NCI-H69 (cell line): ENCODE measurements around the gene TBR1.

Experiments
- DNase-seq: peaks from one replicate; lab custom pipeline; 2025; lab: John Stamatoyannopoulos, UW

Gene TBR1

DNA sequence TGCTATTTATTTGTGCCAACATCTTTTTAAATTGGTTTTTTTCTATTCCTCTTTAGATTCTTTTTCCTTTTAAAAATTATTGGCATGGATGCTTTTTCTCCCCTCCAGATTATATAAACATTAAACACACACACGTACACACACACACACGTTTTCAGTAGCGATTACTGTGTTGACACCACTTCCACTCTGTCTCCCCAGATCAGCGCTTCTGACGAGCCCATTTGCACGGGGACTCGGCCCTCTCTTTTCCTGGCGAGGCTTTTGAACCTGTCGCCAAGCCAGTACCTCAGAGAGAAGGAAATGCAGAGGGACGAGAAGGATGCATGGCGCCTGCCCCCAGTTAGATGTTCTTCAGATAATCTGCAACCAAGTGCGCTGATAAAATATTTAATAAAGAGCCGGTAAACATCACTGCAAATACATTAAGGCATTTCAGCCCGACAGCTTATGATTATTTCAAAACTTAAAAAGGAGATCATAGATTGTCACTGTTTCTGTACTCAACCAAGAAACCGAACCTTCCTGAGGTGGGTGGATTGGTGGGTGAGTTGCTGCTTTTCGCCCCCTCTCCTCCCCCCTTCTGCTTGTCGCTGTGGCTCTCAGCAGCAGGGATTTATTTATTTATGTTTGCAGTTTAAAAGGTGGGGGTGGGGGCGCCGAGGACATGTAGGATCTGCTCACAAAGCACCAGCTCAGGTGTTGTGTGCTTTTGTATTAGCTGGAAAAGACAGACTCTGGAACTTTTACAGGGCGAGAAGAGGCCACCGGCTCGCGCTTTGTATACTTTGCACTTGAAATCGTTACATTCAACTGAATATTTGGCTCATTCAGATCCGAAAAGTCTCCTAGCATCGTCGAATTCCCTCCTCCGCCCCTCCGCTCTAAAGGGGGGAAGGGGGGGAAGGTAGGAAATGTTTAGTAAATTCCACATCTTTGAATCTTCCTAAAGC is 787 bp upstream of the TBR1 start:
- DNase-seq: peak; percentile 63

DNA sequence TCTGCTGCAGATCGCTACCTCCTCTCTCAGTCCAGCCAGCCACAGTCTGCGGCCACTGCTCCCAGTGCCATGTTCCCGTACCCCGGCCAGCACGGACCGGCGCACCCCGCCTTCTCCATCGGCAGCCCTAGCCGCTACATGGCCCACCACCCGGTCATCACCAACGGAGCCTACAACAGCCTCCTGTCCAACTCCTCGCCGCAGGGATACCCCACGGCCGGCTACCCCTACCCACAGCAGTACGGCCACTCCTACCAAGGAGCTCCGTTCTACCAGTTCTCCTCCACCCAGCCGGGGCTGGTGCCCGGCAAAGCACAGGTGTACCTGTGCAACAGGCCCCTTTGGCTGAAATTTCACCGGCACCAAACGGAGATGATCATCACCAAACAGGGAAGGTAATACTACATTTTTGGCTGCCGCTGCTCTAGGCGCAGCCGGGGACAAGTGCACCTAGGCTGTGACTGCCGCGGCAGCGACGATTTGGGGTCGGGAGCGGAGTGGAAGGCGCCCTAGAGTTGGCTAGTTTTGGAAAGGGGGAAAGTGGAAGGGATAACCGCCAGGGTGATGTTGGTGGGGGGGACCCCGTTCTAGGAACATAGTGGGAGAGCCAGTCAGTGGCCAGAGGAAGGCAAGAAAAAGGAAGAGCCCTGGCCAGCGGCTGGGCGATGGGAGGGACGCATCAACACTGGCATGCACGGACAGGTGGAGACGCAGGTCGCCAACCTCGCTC is 776 bp downstream of the TBR1 start:
- no peak for DNase-seq

DNA sequence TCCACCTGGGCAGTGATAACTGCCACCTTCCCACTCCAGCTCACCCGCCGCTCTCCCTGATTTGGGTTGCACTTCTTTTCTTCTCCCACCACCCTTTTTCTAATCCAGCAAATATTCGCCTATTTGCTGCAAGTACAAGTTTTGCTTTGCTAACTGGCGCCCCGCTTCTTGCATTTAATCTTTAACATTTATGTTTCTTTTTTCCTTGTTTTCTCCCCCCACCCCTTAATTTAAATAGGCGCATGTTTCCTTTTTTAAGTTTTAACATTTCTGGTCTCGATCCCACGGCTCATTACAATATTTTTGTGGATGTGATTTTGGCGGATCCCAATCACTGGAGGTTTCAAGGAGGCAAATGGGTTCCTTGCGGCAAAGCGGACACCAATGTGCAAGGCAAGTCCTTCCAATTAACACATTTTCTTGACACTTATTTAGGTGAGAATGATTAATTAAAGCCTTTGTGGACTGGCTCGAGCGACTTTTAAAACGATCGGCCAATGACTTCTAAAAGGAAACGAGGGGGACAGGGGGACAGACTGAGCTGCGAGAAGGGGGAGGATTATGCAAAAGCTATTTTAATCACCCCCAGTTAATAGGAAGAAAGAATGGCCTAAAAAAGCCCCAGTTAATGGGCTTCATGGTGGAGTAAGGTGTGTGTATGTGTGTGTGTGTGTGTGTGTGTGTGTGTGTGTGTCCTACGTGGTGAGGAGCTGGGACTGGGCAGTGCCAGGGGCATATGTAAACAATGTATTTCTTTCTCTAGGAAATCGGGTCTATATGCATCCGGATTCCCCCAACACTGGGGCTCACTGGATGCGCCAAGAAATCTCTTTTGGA is 1.6 kb downstream of the TBR1 start:
- DNase-seq: no peak

DNA sequence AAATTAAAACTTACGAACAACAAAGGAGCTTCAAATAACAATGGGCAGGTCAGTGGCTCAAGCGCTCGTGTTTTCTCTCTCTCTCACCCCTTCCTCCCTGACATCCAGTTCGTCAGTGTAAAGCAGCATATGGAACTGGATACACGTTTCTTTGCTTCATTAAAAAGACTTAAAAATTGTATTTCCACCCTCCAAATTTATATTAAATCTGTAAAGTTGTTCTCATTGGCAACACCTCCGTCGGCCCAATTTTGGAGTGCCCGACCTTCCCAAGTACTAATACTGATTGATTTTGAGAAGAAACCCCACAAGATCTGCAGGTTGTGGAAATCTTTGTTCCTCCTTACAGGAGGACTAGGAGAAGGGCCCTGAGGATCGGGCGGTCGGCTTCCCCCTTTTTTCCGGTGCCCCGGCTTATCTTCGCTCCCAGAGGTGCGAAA is 2.2 kb downstream of the TBR1 start:
- no peak for DNase-seq

DNA sequence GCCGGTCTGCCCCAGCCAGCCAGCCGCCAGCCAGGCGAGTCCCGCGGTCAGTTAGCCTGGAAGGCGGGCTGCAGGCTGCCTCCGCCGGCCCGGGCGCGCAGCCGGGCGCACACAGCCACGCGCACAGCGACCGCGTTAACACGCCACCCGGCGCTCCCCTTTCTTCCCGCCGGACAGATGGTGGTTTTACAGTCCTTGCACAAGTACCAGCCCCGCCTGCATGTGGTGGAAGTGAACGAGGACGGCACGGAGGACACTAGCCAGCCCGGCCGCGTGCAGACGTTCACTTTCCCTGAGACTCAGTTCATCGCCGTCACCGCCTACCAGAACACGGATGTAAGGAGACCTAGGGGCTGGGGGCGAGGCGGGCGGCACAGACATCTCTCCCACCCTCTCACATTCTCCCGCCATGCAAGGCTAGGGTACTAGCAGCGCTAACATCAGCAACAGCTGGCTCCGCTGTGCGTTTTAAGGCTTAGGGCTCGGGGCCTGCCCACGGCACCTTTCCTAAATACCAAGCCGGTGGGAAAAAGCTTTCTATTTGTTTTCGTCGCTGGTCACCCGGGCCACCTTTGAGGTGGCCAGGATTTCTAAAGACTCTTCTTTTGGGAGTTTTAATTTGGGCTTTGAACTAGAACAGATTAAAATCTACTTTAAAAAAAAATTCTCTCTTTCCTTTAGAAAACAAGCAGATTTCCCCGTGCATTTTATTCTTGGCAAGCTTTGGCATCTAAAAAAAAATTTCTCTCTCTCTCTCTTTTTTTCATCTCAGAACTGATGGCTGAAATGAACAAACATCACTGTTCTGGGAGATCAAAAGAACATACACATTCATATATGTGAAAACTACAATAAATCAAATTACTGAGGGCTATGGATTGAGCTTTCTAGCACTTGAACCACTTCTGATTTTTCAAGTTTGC is 2.9 kb downstream of the TBR1 start:
- no peak for DNase-seq

DNA sequence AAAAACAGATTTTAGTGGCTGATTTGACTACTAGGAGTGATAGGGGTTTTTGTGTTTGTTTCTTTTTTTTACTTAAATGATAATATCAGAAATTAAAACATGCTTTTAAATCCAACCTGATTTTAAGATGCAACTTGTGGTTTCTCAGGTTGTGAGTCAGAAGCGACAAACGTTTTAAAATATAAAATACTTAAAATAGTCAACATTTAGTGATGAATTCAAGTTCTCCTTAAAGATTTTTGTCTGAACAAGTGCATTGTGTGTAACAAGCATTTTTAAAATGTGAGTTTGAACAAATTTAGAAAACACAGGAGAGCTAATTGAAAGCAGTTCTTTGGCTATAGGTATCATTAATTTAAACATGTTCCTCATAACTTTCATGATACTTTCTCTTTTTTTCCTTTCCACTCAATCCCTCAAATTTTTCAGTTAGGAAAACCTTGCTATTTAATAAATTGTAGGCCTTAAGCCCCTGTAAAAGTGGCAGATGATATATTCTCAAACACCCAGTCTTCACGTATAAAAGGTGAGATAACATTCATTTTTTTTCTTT is 3.6 kb downstream of the TBR1 start:
- no peak for DNase-seq

DNA sequence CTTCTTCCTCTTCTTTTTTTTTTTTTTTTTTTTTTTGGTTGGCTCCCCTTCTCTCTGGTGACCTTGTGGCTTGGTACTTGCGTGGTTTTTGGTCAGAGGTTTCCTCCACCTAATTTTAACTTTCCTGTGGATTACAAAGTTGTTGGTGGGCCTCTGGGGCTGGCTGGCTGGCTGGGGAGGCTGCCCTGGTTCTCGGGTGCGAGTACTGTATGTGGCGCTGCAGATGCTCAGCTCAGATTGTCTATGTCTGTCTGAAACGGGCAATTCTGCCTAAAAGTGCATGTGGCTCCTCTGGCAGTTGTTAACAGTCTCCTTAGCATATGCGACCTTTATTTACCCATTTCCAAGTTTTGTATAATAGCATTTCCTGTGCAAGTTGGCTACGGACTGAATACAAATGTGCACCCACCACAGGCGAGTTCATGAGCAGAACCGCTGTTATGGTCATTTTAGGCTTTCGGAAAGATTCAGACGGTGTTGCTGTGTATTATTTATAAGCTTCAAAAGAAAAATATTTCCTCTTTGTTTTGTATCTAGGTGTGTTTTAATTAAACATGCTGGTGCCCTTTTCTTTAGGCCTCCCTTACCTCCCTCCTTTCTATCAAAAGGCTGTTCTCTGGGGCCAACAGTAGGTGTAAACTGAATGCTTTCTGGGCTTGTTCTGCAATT is 4.4 kb downstream of the TBR1 start:
- no peak for DNase-seq

DNA sequence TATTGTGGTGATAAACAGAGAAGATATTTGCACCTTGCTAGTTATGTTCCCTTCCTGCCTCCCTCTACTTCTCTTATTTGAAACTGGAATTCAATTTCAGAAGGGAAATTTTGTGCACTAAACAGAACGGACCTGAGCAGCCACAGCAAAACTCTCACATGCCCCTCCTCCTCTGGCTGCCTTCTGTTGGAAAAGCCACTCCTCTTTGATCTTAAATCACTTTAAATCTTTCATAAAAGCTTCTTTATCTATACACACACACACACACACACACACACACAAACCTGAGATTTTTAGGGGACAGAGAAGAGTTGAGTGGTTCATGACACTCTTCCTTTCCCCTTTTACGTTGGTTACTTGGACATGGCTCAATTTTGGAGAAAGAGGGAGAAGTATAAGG is 5.6 kb downstream of the TBR1 start:
- DNase-seq: no peak

DNA sequence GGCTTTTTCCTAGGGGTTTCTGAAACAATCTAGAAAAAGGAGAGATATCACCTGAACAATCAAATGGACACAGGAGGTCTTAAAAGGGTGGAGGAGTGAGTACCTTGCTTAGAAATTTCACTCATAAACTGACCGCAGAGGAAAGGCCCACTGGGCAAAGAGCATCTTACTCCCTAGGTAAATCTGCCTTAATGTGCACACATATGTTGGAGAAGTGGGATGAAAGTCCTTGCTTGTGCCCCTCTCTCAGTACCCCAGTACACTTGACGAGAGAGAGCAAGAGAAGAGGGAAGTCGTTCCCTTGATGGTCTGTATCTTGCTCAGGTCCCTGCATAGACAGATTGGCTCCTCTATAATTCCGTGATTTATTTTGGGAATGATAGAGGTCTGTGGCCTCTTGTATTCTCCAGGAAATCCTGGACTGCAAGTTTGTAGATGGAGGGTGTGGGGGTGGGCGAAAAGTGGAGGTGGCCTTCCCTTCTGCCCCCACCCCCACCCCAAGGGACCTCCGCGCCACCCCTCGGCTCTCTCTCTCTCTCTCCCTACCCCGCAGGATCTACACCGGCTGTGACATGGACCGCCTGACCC is 6.8 kb downstream of the TBR1 start:
- DNase-seq: no peak

DNA sequence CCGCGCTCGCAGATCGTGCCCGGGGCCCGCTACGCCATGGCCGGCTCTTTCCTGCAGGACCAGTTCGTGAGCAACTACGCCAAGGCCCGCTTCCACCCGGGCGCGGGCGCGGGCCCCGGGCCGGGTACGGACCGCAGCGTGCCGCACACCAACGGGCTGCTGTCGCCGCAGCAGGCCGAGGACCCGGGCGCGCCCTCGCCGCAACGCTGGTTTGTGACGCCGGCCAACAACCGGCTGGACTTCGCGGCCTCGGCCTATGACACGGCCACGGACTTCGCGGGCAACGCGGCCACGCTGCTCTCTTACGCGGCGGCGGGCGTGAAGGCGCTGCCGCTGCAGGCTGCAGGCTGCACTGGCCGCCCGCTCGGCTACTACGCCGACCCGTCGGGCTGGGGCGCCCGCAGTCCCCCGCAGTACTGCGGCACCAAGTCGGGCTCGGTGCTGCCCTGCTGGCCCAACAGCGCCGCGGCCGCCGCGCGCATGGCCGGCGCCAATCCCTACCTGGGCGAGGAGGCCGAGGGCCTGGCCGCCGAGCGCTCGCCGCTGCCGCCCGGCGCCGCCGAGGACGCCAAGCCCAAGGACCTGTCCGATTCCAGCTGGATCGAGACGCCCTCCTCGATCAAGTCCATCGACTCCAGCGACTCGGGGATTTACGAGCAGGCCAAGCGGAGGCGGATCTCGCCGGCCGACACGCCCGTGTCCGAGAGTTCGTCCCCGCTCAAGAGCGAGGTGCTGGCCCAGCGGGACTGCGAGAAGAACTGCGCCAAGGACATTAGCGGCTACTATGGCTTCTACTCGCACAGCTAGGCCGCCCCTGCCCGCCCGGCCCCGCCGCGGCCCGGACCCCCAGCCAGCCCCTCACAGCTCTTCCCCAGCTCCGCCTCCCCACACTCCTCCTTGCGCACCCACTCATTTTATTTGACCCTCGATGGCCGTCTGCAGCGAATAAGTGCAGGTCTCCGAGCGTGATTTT is 7.6 kb downstream of the TBR1 start:
- no peak for DNase-seq

DNA sequence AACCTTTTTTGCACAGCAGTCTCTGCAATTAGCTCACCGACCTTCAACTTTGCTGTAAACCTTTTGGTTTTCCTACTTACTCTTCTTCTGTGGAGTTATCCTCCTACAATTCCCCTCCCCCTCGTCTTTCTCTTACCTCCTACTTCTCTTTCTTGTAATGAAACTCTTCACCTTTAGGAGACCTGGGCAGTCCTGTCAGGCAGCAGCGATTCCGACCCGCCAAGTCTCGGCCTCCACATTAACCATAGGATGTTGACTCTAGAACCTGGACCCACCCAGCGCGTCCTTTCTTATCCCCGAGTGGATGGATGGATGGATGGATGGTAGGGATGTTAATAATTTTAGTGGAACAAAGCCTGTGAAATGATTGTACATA is 8.3 kb downstream of the TBR1 start:
- no peak for DNase-seq

DNA sequence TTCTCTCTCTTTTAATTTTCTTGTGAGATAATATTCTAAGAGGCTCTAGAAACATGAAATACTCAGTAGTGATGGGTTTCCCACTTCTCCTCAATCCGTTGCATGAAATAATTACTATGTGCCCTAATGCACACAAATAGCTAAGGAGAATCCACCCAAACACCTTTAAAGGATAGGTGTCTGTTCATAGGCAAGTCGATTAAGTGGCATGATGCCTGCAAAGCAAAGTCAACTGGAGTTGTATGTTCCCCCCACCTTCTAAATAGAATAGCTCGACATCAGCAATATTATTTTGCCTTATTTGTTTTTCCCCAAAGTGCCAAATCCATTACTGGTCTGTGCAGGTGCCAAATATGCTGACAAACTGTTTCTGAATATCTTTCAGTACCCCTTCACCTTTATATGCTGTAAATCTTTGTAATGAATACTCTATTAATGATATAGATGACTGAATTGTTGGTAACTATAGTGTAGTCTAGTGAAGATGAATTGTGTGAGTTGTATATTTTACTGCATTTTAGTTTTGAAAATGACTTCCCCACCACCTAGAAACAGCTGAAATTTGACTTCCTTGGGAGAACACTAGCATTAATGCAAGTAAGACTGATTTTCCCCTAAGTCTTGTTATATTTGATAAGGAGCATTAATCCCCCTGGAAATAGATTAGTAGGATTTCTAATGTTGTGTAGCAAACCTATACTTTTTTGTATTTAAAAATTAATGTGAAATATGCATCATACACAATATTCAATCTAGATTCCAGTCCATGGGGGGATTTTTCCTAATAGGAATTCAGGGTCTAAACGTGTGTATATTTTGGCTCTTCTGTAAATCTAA is 9.0 kb downstream of the TBR1 start:
- no peak for DNase-seq

DNA sequence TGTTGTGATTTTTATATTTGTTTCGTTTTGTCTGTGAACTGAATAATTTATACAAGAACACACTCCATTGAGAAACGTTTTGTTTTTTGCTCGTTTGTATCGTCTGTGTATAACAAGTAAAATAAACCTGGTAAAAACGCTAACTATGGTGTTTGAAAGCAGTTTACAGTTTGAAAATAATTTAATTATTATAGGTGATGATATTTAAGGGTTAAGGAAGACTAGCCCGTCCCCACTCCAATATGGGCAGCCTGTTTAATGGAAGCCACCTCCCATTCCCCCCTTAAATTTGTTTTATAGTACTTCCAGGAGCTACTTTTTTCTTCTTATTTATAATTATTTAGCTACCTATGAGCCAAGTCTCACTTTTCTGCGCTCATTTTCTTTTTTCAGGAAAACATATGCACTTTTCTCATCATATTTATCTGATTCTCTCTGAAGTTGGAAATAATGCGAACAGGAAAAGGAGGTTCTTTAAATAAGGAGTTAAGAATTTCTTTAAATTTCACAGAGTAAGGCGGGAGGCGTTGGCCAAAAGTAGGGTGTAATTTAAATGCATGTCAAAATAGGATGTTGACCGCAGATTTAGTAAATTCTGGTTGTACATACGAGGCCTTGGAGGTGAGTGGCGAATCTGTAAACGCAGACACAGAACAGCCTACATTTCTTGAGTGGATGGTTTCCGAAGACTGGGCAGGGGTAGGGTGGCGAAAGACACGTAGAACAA is 9.8 kb downstream of the TBR1 start:
- DNase-seq: no peak

DNA sequence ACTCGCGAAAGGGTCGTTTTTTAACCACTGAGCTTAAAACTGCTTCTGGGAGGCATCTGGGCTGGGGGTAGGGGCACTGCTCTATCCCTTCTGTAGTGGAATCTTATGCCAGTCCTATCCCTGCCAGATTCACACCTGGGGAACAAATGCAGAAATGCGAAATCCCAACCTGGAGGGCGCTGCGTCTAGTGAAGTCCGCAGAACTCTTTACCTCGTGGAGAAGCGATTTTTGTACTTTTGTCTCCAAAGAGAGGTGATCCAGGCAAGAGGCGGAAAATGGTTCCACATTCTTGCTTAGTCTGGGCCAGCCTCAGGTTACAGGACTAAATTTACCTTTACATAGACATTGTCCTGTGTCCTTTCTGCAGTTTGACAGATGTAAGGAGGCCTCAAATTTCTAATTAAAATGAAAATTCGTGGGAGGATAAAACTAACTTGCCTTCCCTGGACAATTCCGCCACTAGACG is 10.4 kb downstream of the TBR1 start:
- no peak for DNase-seq

DNA sequence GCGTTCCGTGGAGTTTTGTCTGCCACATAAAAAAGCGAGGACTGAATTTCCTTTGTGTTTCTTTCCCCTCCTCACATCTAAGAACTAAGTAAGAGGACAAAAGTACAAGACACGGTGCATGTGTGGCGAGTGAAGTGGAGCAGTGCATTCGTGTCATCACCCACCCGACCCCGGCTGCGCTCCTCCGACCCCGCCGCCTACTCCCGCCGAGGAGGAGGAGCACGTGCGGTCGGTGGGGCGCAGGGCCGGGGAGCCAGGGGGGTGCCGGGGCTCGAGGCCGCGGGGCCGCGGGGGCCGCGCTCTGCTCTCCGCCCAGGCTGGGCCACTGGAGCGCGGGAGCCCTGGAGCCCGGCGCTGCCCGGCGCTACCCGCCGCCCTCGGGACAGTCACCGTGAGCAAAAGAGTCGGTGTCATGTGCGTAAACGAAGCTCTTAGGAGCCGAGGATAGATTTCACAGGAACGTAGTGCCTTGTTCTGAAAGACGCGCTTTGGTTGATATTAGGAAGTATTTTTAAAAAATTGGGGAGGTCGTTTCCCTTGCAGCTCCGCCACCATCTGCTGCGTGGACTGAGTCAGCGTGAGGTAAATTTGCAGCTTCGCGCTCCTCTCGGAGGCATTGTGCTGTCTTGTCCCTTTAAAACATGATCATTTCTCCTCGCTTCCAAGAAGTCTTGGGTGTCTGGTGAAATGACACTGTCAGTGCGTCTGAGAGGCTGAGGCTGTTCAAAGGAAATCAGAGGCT is 11.0 kb downstream of the TBR1 start:
- no peak for DNase-seq
